H1 (cell line): ENCODE results near the gene TARP.

Experiments
- CTCF ChIA-PET: fragments of 300-600 bp; sonication (Branson Sonifier 250); formaldehyde crosslinking; loops from one replicate; lab custom pipeline; 2021; ENCODE audit not compliant: partially characterized antibody; lab: Charles Lee
- POLR2A ChIA-PET: fragments of 300-600 bp; sonication (Branson Sonifier 250); formaldehyde crosslinking; loops from one replicate; lab custom pipeline; 2021; ENCODE audit warnings: inconsistent platforms; ENCODE audit not compliant: partially characterized antibody; lab: Charles Lee
- DNase-seq, 2 experiments: peaks; one replicate each; pipeline versions ENCODE4 v3.0.0 to v3.0.0-alpha.2; 2010 to 2022; ENCODE audit warnings: low spot score in 2 of 2, low read depth in 1 of 2, mixed read lengths in 1 of 2
- FAIRE-seq: peaks from 2 replicates; lab custom pipeline; 2011; peaks lifted over from hg19 to GRCh38; lab: Jason Lieb, UNC
- H2AFZ ChIP-seq: 2 replicates; pipeline ENCODE4 v1.8.1; 2012; ENCODE audit warnings: low read length, inconsistent platforms
- H2AK5ac ChIP-seq: 2 replicates; pipeline ENCODE4 v1.6.1; 2013; ENCODE audit warnings: low read depth, low read length
- H2BK120ac ChIP-seq: replicated peaks from 2 replicates; pipeline ENCODE3; 2013; ENCODE audit warnings: low read depth, low read length, inconsistent platforms
- H2BK12ac ChIP-seq: 2 replicates; pipeline ENCODE4 v1.6.1; 2013; ENCODE audit warnings: low read depth, low read length
- H2BK15ac ChIP-seq: 2 replicates; pipeline ENCODE4 v1.6.1; 2013; ENCODE audit warnings: low read length
- H2BK20ac ChIP-seq: 2 replicates; pipeline ENCODE4 v1.6.1; 2013; ENCODE audit warnings: low read length
- H2BK5ac ChIP-seq: 2 replicates; pipeline ENCODE4 v1.6.1; 2013; ENCODE audit warnings: low read depth, low read length
- H3K14ac ChIP-seq: 2 replicates; pipeline ENCODE4 v1.6.1; 2013; ENCODE audit warnings: inconsistent platforms; ENCODE audit not compliant: insufficient read length
- H3K18ac ChIP-seq: 2 replicates; pipeline ENCODE4 v1.6.1; 2013; ENCODE audit warnings: low read length; ENCODE audit errors: extremely low read depth
- H3K23ac ChIP-seq: 2 replicates; pipeline ENCODE4 v1.6.1; 2013; ENCODE audit warnings: inconsistent platforms; ENCODE audit not compliant: insufficient read length
- H3K23me2 ChIP-seq: 2 replicates; pipeline ENCODE4 v1.6.1; 2013; ENCODE audit warnings: low read depth, low read length
- H3K27ac ChIP-seq: 2 replicates; pipeline ENCODE4 v1.6.1; 2011; ENCODE audit warnings: low read depth, low read length, inconsistent platforms
- H3K27me3 ChIP-seq, 4 experiments: replicated peaks in 1 of 4; 1 replicate in 1 of 4; 2 replicates in 3 of 4; pipeline versions ENCODE4 v1.6.1 to v1.8.1; 2011 to 2013; ENCODE audit warnings: low read length in 3 of 4, mild to moderate bottlenecking in 3 of 4, inconsistent platforms in 2 of 4, mixed read lengths in 2 of 4, moderate library complexity in 1 of 4; ENCODE audit not compliant: control insufficient read depth in 3 of 4, insufficient read depth in 3 of 4; ENCODE audit errors: extremely low read depth in 1 of 4
- H3K36me3 ChIP-seq, 4 experiments: 2 replicates each; pipeline versions ENCODE4 v1.6.1 to v1.8.1; 2011 to 2013; ENCODE audit warnings: mild to moderate bottlenecking in 4 of 4, low read length in 3 of 4, moderate library complexity in 2 of 4, control low read depth in 1 of 4, inconsistent platforms in 1 of 4; ENCODE audit not compliant: insufficient read depth in 4 of 4, control insufficient read depth in 2 of 4
- H3K4ac ChIP-seq: replicated peaks from 2 replicates; pipeline ENCODE3; 2013; ENCODE audit warnings: low read length, low read depth, mixed read lengths, inconsistent platforms; ENCODE audit not compliant: insufficient read length
- H3K4me1 ChIP-seq, 4 experiments: replicated peaks in 1 of 4; 1 replicate in 1 of 4; 2 replicates in 3 of 4; pipeline versions ENCODE4 v1.6.1 to v1.8.1; 2011 to 2013; ENCODE audit warnings: low read length in 3 of 4, inconsistent platforms in 2 of 4, mixed read lengths in 1 of 4; ENCODE audit not compliant: insufficient read depth in 4 of 4, control insufficient read depth in 3 of 4
- H3K4me2 ChIP-seq, 2 experiments: 2 replicates each; pipeline versions ENCODE4 v1.6.1 to v1.8.1; 2011 to 2013; ENCODE audit warnings: low read depth in 2 of 2, low read length in 2 of 2, control low read depth in 1 of 2, inconsistent platforms in 1 of 2, mild to moderate bottlenecking in 1 of 2; ENCODE audit not compliant: insufficient read depth in 1 of 2
- H3K4me3 ChIP-seq, 4 experiments: fragments of 200-600, 300-600 bp in 1 of 4; sonication (generic), shearing (Covaris generic), sonication (Bioruptor Twin) in 1 of 4; 2 replicates each; pipeline versions ENCODE4 v1.5.1 to v1.8.1; 2011 to 2016; ENCODE audit warnings: low read length in 4 of 4, low read depth in 3 of 4, control low read depth in 2 of 4, inconsistent platforms in 2 of 4, mild to moderate bottlenecking in 2 of 4, mixed read lengths in 1 of 4, moderate library complexity in 1 of 4; ENCODE audit not compliant: insufficient read depth in 2 of 4; ENCODE audit errors: extremely low read depth in 1 of 4
- H3K56ac ChIP-seq: replicated peaks from 2 replicates; pipeline ENCODE3; 2013; ENCODE audit warnings: low read depth, mild to moderate bottlenecking, mixed read lengths, low read length, inconsistent platforms; ENCODE audit not compliant: insufficient read length
- H3K79me1 ChIP-seq: 2 replicates; pipeline ENCODE4 v1.6.1; 2013; ENCODE audit warnings: low read depth, low read length, control low read depth
- H3K79me2 ChIP-seq, 2 experiments: 2 replicates each; pipeline versions ENCODE4 v1.6.1 to v1.8.1; 2012 to 2013; ENCODE audit warnings: low read length in 2 of 2, mild to moderate bottlenecking in 2 of 2, inconsistent platforms in 1 of 2; ENCODE audit not compliant: insufficient read depth in 2 of 2, control insufficient read depth in 1 of 2
- H3K9ac ChIP-seq, 4 experiments: replicated peaks in 1 of 4; 1 replicate in 1 of 4; 2 replicates in 3 of 4; pipeline versions ENCODE4 v1.6.1 to v1.8.1; 2011 to 2013; ENCODE audit warnings: low read depth in 3 of 4, low read length in 3 of 4, control low read depth in 2 of 4, mild to moderate bottlenecking in 2 of 4, moderate library complexity in 2 of 4, inconsistent platforms in 1 of 4; ENCODE audit errors: extremely low read depth in 1 of 4
- H3K9me3 ChIP-seq, 2 experiments: 2 replicates each; pipeline versions ENCODE4 v1.6.1 to v1.8.1; 2012 to 2013; ENCODE audit warnings: mild to moderate bottlenecking in 2 of 2, moderate library complexity in 2 of 2, control low read depth in 1 of 2, inconsistent platforms in 1 of 2, low read depth in 1 of 2, low read length in 1 of 2, mixed read lengths in 1 of 2; ENCODE audit not compliant: insufficient read depth in 2 of 2
- H4K20me1 ChIP-seq, 2 experiments: replicated peaks in 1 of 2; 2 replicates each; pipeline versions ENCODE3 to v1.8.1; 2011 to 2013; ENCODE audit warnings: inconsistent platforms in 2 of 2, low read length in 2 of 2, mild to moderate bottlenecking in 1 of 2; ENCODE audit not compliant: insufficient read depth in 2 of 2, control insufficient read depth in 1 of 2
- H4K5ac ChIP-seq: 2 replicates; pipeline ENCODE4 v1.6.1; 2013; ENCODE audit warnings: low read length, low read depth, mixed read lengths, inconsistent platforms; ENCODE audit not compliant: insufficient read length
- H4K8ac ChIP-seq: 2 replicates; pipeline ENCODE4 v1.8.0; 2013; ENCODE audit warnings: mild to moderate bottlenecking, moderate library complexity, low read length, inconsistent platforms; ENCODE audit not compliant: insufficient read depth; ENCODE audit errors: extremely low read depth
- H4K91ac ChIP-seq: replicated peaks from 2 replicates; pipeline ENCODE3; 2013; ENCODE audit warnings: low read length, mixed read lengths, inconsistent platforms; ENCODE audit not compliant: insufficient read length
- KDM4A ChIP-seq: IDR thresholded peaks from one replicate; pipeline ENCODE4 v1.7.1; 2012; ENCODE audit warnings: low read depth, mild to moderate bottlenecking, moderate library complexity, low read length, inconsistent platforms; ENCODE audit not compliant: severe bottlenecking
- SP2 ChIP-seq: IDR thresholded peaks from 2 replicates; pipeline ENCODE4 v1.6.1; 2012; ENCODE audit warnings: mild to moderate bottlenecking, low read length, inconsistent platforms
- WGBS, 2 experiments: shearing (Covaris generic) in 1 of 2; methylation state at CpG; one replicate each; pipeline versions ENCODE4 v1.1.6 to v1.1.7; 2013 to 2015; ENCODE audit warnings: low lambda C conversion rate in 2 of 2, mixed read lengths in 2 of 2, inconsistent platforms in 1 of 2, low coverage in 1 of 2, missing lambda C conversion rate in 1 of 2; ENCODE audit not compliant: insufficient replicate concordance in 2 of 2, insufficient coverage in 1 of 2, insufficient read length in 1 of 2; ENCODE audit errors: extremely low coverage in 1 of 2, missing lambda C conversion rate in 1 of 2; 5-methylcytosine and 5-hydroxymethylcytosine counted together

The TARP gene

GRCh38 chr7:38310591-38311101, 37.2 kb upstream of the TARP start:
- Histone ChIP-seq H3K4me3 (no peak overlapping the region), H2BK12ac (no peak overlapping the region), H3K79me1 (no peaks in the 10 kb centered on the region), H3K36me3 (no peaks in the 10 kb centered on the region), H3K9me3 (no peaks in the 10 kb centered on the region), H4K5ac (no peak overlapping the region), H3K23me2 (no peaks in the 10 kb centered on the region), H2BK120ac (no peak overlapping the region), H3K14ac (no peak overlapping the region), H4K8ac (no peak overlapping the region), H4K91ac (no peak overlapping the region), H3K4me1 (no peaks in the 10 kb centered on the region), H3K4ac (no peak overlapping the region), H3K79me2 (no peaks in the 10 kb centered on the region), H3K9ac (no peak overlapping the region), H3K27me3 (no peaks in the 10 kb centered on the region), H3K27ac (no peak overlapping the region), H2BK20ac (no peak overlapping the region), H3K4me2 (no peak overlapping the region), H3K23ac (no peak overlapping the region), H3K18ac (no peak overlapping the region), H4K20me1 (no peaks in the 10 kb centered on the region), H2BK5ac (no peak overlapping the region), H2AFZ (no peak overlapping the region; the same call in 1 of the 2 replicates), H2AK5ac (no peak overlapping the region)
- FAIRE-seq: no peak
- POLR2A ChIA-PET: no interaction called here
- CTCF ChIA-PET: interaction anchor here (1.3 kb wide), 1 partner anchor 57 kb away, joined by 3 read pairs; no protein-coding TSS in a partner anchor
- TF ChIP-seq KDM4A: no peak
- no peak for TF ChIP-seq SP2
- TF ChIP-seq, all 59 proteins: peak for 0
- DNase-seq: no peak
- no peak overlapping the region for H2BK15ac ChIP-seq
- 76% methylated on average over 6 of the region's 6 CpGs; no CpG with 5 or more reads in 1 of the 2 experiments for WGBS, 2 experiments
- no peak overlapping the region for H3K56ac ChIP-seq
